Subcutaneous abdominal adipose tissue (tissue), 5 donors: ENCODE results near the gene AGBL1.

Source experiments
- H3K27ac ChIP-seq: one replicate; pipeline ENCODE4 v1.7.0; 2013; ENCODE audit warnings: low read depth, mild to moderate bottlenecking, inconsistent platforms, low read length, moderate library complexity
- H3K27me3 ChIP-seq, 5 donors: one replicate each; pipeline ENCODE4 v1.7.0; 2013; ENCODE audit warnings: low read length in 5 of 5, inconsistent platforms in 1 of 5; ENCODE audit not compliant: control insufficient read depth in 5 of 5, insufficient read depth in 4 of 5
- H3K36me3 ChIP-seq, 5 donors: one replicate each; pipeline ENCODE4 v1.7.0; 2013; ENCODE audit warnings: low read length in 5 of 5; ENCODE audit not compliant: control insufficient read depth in 5 of 5, insufficient read depth in 5 of 5
- H3K4me1 ChIP-seq, 5 donors: one replicate each; pipeline ENCODE4 v1.7.0; 2013; ENCODE audit warnings: low read length in 5 of 5, mild to moderate bottlenecking in 3 of 5, moderate library complexity in 1 of 5; ENCODE audit not compliant: control insufficient read depth in 5 of 5, insufficient read depth in 5 of 5
- H3K4me3 ChIP-seq, 5 donors: one replicate each; pipeline ENCODE4 v1.7.0; 2013; ENCODE audit warnings: low read length in 5 of 5, low read depth in 1 of 5
- H3K9ac ChIP-seq, 5 donors: one replicate each; pipeline ENCODE4 v1.7.0; 2013; ENCODE audit warnings: low read length in 5 of 5, mild to moderate bottlenecking in 4 of 5, moderate library complexity in 3 of 5
- H3K9me3 ChIP-seq, 5 donors: one replicate each; pipeline ENCODE4 v1.7.0; 2013; ENCODE audit warnings: low read length in 5 of 5; ENCODE audit not compliant: control insufficient read depth in 5 of 5
- donor health status: healthy.
- donor health status: healthy.
- donor health status: healthy.
- donor health status: healthy.
- donor health status: healthy.

The AGBL1 gene

DNA sequence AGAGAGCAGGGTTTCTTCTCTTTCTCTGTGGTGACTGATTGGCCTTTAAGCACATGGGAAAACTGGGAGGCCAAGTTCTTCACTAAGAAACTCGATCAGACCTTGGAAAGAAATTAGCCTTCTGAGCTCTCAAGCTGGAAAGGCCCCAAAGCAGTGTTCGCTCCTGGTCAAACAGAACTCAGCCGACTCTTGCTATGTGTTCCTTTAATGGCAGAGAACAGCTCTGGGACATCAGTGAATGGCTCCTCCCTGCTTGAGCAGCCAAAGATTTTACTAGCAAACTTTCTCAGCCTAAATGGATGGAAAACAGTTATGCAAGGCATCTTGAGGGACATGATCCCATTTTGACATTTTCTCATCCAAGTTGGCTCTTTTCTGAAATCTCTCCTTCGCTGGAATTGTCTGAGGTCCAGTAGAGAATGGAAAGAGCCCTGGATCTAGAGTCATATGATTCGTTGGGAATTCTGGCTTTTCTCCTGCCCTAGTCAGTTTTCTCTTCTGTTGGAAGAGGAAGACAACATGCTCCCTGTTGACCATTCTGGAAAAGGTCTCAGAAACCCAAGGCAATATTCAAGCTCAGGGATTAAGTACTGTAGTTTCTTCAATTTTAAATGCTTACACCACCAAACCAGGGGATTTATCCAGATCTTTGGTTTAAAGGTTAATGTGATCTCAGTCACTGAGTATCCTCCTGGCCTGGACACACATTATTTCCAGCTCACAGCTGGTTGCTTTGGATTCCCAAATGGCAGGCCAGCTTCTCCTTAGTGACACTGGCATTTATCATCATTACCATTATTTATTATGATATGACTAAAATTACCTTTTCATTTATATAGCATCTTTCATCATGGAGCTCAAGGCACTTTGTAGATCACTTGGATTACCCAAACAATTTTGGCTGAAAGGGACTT is 319.6 kb downstream of the AGBL1 start:
- no peaks in the 10 kb centered on the region for H3K9me3 ChIP-seq

DNA sequence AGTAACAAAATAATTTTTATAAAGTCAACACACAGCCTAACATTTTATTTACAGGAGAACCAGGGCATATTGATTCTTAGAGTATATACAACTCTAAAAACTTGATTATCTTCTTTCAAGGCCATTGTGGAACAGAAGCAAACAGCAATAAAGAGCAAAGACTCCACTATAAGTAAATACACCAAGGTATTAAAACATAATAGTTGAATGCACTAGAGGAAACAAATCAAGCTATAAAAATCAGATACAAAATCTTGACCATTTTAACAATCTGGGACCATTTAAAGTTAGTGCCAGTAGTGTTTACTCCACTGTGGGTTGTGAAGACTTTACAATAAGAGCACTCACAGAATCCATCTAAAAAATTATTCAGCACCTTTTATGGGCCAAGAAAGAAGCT is 323.6 kb downstream of the AGBL1 start:
- H3K4me3 ChIP-seq: no peak overlapping the region
- no peak overlapping the region for H3K9ac ChIP-seq
- H3K4me1 ChIP-seq: peaks cover 0 to 3% (median 0%) of the 10 kb centered on the region in 5 donors
- no peaks in the 10 kb centered on the region for H3K27me3 ChIP-seq
- no peaks in the 10 kb centered on the region for H3K9me3 ChIP-seq
- H3K36me3 ChIP-seq: no peaks in the 10 kb centered on the region
- no peak overlapping the region for H3K27ac ChIP-seq

More for the DNA sequence above, 319.6 kb downstream of the AGBL1 start:
- Histone ChIP-seq H3K9ac (no peak overlapping the region), H3K27ac (no peak overlapping the region), H3K4me1 (peaks cover 0 to 3% (median 0%) of the 10 kb centered on the region in 5 donors), H3K36me3 (no peaks in the 10 kb centered on the region), H3K4me3 (no peak overlapping the region), H3K27me3 (no peaks in the 10 kb centered on the region)

DNA sequence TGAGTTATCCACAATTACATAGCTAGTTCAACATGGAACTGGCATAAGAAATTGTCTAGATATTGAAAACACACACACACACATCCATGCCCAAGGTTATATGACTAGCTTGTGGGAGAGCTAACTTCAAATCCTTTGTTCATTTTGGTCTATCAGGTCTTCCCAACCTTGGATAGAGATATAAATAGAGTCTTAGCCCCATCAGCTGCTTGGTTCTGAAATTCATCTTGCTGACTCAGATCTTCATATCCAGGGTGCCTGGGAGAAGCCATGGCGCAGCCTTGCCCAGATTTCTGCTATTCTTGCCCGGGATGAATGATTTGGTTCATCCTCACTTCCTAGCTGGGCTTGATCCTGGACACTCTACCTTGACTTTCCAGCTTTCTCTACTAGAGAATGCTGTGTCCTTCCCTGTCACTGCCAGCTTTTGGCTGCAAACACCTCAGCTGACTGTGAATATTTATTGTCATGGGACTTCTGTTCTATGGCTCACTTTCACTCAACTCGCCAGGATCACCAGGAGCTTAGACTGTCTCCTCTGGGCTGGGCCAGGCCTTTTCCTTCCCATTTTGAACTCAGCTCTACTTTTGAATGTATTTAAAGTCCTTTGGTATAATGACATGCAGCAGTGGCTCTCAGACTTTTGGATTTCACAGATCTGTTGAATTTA is 324.4 kb downstream of the AGBL1 start:
- H3K9me3 ChIP-seq: no peaks in the 10 kb centered on the region
- H3K9ac ChIP-seq: no peak overlapping the region
- H3K4me3 ChIP-seq: no peak overlapping the region
- peaks cover 0 to 3% (median 0%) of the 10 kb centered on the region in 5 donors for H3K4me1 ChIP-seq
- H3K36me3 ChIP-seq: no peaks in the 10 kb centered on the region
- H3K27me3 ChIP-seq: no peaks in the 10 kb centered on the region
- H3K27ac ChIP-seq: no peak overlapping the region

DNA sequence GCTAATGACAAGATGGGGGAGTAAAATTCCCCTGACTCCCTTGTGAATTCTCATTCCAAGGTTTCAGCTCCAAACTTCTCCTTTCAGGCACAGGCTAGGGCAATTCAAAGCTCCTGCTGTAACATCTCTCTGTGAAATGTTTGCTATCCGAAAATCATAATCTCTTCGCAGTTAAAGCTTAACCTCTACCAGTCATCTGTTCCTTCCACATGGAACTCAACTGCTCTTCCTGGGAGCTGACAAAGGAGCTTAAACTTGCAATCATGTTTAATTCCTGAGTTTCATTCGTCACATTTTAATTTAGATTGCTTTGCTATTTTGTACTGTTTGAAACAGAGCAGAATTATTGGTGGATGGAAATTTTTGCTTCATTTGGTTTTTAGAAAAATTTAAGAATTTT is 328.6 kb downstream of the AGBL1 start:
- peaks cover 0 to 3% (median 0%) of the 10 kb centered on the region in 5 donors for H3K27me3 ChIP-seq
- no peak overlapping the region for H3K27ac ChIP-seq
- H3K9me3 ChIP-seq: no peaks in the 10 kb centered on the region
- H3K36me3 ChIP-seq: no peaks in the 10 kb centered on the region
- no peak overlapping the region for H3K4me3 ChIP-seq
- H3K4me1 ChIP-seq: no peaks in the 10 kb centered on the region
- H3K9ac ChIP-seq: no peak overlapping the region

DNA sequence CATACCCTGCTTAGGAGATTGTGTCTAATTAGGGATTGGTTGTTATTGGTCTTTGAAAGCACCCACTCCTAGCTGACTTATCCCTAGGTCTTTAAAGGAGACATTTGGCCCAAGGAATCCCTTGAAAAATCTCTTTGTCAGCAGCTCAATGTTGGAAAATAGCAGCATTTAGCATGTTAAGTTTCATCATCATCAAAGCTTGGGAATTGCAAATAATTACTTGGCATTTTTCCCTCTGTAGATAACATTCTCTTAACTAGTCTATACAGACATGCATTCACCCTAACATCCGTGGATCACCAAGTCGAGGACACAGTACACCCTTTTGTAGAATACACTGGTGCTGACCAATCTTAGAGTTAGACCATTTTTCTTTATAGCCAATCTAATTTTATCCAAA is 332.2 kb downstream of the AGBL1 start:
- H3K27me3 ChIP-seq: peaks cover 0 to 3% (median 0%) of the 10 kb centered on the region in 5 donors
- H3K36me3 ChIP-seq: no peaks in the 10 kb centered on the region
- H3K27ac ChIP-seq: no peak overlapping the region
- H3K4me1 ChIP-seq: no peaks in the 10 kb centered on the region
- no peak overlapping the region for H3K4me3 ChIP-seq
- no peak overlapping the region for H3K9ac ChIP-seq
- no peaks in the 10 kb centered on the region for H3K9me3 ChIP-seq

DNA sequence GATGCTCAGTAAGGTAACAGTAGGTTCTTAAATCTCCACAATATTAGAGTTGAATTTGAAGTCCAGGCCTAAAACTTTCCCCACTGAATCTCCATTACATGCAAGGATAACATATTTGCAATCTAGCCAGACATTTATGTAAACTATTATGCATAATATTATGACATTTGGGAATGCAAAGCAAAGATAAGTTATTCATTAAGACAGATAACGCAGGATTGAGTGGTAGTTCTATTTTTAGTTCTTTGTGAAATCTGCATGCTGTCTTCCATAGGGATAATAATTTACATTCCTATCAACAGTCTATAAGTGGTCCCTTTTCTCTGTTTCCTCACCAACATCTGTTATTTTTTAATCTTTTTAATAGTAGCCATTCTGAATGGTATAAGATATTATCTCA is 333.5 kb downstream of the AGBL1 start:
- H3K27ac ChIP-seq: no peak overlapping the region
- H3K4me1 ChIP-seq: no peaks in the 10 kb centered on the region
- no peaks in the 10 kb centered on the region for H3K9me3 ChIP-seq
- no peak overlapping the region for H3K9ac ChIP-seq
- H3K4me3 ChIP-seq: no peak overlapping the region
- no peaks in the 10 kb centered on the region for H3K36me3 ChIP-seq
- peaks cover 0 to 3% (median 0%) of the 10 kb centered on the region in 5 donors for H3K27me3 ChIP-seq

DNA sequence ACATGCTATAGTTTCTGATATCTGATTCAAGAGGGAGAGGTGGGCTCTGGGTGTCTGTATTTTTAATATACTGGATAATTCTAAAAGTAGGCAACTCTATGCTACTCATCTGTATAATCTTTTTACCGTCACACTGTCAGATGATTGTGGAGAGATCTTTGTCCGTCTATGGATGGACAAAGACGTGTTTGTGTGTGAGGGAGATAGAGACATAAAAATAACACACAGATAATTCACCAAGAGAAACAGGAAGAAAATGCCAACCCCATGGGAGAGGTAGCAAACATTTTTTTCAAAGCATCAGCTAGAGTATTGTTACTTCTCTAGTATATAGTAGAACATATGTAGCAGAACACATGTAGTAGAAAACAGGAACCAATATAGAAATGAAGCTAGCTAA is 346.1 kb downstream of the AGBL1 start:
- Histone ChIP-seq H3K27me3 (no peaks in the 10 kb centered on the region), H3K4me1 (no peaks in the 10 kb centered on the region), H3K9me3 (peaks cover 0 to 5% (median 2%) of the 10 kb centered on the region in 5 donors), H3K36me3 (no peaks in the 10 kb centered on the region), H3K9ac (no peak overlapping the region), H3K4me3 (no peak overlapping the region), H3K27ac (no peak overlapping the region)

DNA sequence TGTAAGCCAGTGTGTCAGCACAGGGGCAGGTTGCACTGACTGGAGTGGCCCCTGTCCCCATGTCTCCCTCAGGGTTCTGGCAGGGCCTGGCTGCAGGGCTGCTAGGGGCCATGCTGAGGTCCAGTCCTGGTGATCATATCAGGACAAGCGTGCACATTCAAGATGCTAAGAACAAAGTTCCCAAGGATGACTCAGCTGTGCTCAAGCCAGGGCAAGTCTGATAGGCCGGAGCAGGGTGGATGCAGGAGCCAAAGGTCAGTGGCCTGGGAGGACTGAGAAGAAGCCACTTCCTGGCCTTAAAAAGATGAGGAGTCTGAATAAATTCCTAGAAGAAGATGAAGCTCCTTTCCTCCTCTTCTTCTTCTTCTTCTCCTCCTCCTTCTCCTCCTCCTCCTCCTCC is 353.2 kb downstream of the AGBL1 start:
- H3K27ac ChIP-seq: no peak overlapping the region
- H3K36me3 ChIP-seq: no peaks in the 10 kb centered on the region
- H3K9me3 ChIP-seq: no peaks in the 10 kb centered on the region
- H3K27me3 ChIP-seq: no peaks in the 10 kb centered on the region
- H3K4me1 ChIP-seq: no peaks in the 10 kb centered on the region
- no peak overlapping the region for H3K9ac ChIP-seq
- no peak overlapping the region for H3K4me3 ChIP-seq

DNA sequence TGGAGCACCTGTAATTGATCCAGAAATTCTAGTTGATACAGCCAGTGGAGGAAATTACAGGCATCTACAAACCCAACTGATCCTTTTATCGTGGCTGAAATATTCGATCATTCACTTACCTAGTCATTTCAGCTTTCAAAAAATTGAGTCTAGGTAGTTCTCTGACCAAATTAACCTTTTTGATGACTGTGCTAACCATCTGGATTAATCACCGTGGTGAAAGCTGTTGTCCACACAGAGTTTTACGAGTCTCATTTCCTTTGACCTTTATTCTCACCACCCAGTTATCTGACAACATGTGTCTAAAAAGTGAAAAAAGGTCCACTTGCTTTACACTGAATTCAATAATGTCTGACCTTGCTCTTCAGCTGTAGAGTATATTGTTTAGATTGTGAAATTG is 354.3 kb downstream of the AGBL1 start:
- no peaks in the 10 kb centered on the region for H3K9me3 ChIP-seq
- H3K27ac ChIP-seq: no peak overlapping the region
- H3K9ac ChIP-seq: no peak overlapping the region
- no peaks in the 10 kb centered on the region for H3K36me3 ChIP-seq
- H3K4me3 ChIP-seq: no peak overlapping the region
- H3K4me1 ChIP-seq: no peaks in the 10 kb centered on the region
- H3K27me3 ChIP-seq: no peaks in the 10 kb centered on the region

DNA sequence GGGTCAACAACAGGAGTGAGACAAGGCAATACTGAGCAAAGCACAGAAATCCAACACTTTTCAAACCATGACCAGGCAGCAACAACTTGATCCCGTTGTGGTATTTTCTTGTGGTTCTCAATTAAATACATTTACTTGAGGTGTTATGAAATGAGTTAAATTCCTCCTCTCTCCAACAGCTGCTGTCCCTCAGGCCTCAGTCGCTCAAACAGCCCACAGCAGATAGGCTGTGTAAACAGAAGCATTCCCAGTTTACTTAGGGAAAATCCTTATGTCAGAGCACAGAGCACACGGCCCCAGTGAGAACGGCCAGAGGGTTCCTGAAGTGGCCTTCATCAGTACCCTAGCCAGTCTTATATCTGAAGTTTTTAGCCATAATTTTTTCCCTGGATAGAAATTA is 359.9 kb downstream of the AGBL1 start:
- Histone ChIP-seq H3K4me1 (no peaks in the 10 kb centered on the region), H3K9me3 (no peaks in the 10 kb centered on the region)

More for the DNA sequence above, 359.9 kb downstream of the AGBL1 start:
- Histone ChIP-seq H3K27me3 (peaks cover 0 to 3% (median 0%) of the 10 kb centered on the region in 5 donors), H3K36me3 (no peaks in the 10 kb centered on the region), H3K27ac (no peak overlapping the region), H3K9ac (no peak overlapping the region), H3K4me3 (no peak overlapping the region)
